HS-27A (cell line): ENCODE data around the gene TRABD2B.

Experiments used
- DNase-seq: peaks from one replicate; pipeline ENCODE4 v3.0.0-alpha.2; 2012; ENCODE audit warnings: low read depth, missing footprints

Gene TRABD2B

DNA sequence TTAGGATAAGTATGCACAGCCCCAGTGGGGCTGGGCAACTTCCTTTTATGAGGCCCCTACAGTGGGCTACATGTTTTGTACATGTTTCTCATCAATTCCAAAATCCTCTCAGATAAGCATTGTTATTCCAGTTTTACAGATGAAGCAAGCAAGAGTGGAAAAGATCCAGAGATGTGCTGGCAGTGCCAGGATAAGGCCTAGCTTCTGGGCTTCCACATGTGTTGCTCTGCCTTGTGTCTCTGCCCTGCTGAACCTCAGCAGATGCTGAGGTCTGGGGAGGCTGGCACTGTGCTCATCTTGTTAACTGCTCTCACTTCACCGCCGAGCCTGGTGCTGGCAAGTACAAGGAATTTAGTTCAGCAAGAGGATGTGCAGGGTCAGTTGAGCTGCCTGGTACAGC is 202.1 kb downstream of the TRABD2B start:
- no peak for DNase-seq

DNA sequence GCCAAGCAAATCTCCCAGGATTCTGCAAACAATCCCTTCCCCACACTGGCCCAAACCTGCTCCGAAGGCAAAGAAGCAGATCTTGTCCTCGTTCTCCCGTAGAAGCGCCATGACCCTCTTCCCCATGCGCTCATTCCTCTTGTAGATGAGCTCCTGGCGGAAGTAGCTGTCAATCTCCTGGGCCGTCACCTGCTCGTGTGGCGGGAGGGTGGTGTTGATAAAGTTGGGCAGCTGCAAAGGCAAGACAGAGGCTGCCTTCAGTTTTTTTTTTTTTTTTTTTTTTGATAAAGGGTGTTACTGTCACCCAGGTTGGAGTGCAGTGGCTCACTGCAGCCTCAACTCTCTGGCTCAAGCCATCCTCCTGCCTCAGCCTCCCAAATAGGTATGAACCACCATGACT is 202.7 kb downstream of the TRABD2B start:
- no peak for DNase-seq

DNA sequence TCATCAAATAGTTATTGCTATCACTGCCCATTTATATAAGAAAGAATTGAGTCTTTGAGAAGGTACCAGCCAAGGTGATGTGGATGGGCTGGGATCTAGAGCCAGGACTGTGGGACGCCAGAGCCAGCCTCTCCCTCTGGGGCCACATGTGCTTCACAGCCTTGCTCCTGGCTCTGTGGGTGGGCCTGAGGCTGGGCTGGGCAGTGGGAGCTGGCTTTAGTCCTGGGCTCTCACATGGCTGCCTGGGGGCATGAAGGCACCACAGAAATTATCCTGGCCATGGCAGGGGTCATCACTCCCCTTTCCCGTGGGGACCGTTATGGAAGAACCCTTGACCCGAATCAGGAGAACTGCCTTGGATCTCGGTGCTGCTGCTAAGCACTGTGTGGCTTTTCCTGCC is 203.1 kb downstream of the TRABD2B start:
- no peak for DNase-seq

DNA sequence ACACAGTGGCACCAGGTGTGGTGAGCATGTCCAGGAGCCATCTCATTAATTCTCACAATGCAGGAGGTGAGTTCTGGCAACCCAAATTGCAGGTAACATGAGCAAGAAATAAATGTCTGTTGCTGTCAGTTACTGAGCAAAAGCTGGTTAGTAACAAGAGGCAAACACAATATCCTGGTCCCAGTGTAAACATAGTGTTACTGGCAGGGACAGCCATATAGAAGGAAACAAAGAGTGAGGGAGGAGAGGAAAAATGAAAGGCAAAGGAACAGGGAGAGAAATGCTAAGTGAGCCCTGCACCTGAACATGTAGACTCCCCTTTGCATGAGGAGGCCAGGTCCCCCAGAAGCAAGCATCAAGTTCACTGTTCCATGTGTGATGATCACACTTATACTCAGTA is 203.6 kb downstream of the TRABD2B start:
- no peak for DNase-seq

DNA sequence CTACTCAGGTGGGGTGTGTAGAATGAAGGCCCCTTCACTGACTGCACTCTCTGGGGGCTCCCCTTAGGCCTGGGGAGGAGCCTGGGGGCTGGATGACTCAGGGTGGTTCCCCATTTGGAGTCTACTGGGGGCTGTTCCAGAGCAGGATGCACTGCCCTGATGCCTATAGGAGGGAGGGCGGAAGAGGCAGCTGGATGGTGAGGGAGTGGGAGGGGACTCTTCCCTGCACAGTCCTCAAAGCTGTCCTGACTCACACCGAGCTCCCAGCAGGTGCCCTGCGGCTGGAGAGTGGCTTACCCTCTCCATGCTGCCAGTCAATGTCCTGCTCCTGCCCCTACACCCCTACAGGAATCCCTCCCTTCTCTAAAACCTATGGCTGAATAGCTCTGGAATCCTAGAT is 204.4 kb downstream of the TRABD2B start:
- no peak for DNase-seq

DNA sequence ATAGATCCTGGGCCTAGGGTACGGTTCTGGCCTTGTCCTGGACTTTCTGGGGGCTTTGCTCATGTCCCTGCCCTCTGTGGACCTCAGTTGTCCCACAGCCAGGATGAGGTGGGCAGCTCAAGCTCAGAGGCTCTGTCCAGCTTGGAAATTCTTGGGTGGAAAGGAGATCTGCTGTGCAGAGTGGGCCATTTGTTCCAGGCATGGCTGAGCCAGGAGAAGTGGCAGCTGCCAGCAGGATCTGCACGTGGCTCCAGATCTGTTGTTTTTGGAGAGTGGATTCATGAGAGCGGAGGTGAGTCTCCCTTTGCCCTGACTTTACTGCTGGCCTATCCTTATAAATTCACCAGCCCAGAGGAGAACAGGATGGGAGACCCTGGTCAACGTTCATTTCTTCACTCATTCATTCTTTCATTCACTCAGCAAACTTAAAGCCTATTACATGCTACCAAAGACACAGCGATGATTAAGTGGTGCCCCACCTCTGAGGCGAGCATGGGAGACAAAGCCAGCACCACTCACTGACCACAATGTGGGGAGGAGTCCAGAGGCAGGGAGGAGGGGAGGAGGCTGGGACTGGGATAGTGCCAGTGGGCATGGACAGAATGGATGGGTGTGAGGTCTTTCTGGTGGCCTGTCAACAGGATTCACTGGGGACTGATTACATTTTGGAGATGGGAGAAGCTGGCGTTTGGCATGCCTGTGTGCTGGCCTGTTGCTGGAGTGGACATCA is 205.1 kb downstream of the TRABD2B start:
- no peak for DNase-seq

DNA sequence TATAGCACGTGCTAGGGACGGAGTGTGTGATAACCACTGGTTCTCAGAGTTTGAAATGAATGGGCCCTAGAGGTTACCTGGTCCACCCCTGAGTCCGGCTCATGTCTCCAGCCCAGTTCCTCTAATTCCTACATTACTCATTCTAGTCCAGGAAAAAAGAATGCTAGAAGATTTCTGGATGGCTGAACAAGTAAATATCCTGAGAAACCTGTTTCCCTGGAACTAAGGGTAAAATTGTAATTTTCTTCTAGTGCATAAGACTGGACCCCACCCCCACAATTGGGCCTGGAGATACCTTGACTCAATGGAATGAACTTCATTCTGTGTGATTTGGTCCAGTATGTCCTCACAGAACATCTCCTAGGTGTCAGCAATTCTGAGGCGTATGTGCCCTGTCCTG is 208.4 kb downstream of the TRABD2B start:
- DNase-seq = no peak

DNA sequence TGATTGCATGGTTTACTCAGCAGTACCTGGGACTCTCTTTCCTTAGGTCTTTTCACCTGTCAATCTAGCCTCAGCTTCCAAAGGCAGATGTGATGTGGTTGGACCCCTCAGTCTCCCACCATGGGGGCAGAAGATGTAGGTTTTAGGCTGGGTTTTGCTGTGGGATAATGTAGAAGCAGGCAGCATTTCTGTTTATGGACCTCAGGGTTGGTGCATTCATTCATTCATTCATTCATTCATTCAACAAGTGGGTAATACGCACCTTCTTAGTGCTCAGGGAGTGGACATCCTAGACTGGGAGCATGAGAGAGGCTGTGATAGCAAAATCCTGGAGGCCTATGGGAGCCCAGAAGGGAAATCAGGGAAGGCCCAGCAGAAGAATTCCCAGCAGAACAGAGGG is 209.6 kb downstream of the TRABD2B start:
- DNase-seq = no peak

DNA sequence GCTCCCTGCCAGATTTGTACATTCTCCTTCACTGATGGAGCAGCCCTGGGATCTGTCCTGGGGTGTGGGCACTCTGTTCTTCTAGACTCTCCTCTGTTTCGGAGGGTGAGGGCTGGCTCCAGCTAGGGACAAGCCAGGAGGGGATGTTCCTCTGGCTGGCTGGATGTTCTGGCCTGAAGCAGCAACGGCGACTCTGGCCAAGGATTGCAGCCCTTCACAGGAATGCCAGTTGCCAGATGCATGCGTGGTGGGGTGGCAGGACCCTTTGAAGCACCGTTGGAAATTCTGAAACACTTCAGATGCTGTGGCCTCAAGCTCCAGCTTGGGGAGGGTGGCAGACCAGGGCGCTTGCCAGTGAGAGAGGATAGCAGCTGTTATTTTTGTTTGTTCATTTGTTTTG is 210.9 kb downstream of the TRABD2B start:
- DNase-seq = no peak

DNA sequence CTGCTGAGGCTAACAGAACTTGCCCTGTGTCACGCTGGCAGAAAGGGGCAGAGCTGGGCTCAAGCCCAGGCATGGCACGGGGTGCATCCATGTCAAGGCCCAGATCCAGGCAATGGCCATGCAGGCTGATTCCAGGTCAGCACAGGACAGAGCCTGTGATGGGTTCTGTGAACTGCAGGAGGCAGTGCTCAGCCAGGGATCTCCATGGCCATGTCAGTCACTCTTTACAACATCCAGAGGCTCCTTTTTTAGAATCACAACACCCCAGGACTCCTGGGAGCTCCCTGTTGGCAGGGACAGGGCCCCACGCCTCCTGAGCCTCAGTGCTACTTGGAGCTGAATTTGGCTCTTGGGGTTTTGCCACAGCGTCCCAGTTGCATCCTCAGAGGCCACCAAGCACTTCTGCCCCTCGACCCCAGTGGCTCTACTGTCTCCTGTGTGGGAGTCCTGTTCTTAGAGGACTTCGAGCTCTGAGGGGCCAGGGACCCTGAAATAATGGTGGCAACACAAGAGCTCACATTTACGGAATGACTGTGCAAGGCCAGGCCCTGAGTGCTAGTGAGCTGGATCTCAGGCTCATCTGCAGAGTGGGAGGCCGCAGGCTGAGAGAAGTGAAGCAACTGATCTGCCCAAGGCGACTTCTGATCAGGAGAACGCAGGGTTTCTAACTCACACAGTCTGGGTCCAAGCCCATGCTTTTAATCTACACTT is 211.5 kb downstream of the TRABD2B start:
- no peak for DNase-seq

DNA sequence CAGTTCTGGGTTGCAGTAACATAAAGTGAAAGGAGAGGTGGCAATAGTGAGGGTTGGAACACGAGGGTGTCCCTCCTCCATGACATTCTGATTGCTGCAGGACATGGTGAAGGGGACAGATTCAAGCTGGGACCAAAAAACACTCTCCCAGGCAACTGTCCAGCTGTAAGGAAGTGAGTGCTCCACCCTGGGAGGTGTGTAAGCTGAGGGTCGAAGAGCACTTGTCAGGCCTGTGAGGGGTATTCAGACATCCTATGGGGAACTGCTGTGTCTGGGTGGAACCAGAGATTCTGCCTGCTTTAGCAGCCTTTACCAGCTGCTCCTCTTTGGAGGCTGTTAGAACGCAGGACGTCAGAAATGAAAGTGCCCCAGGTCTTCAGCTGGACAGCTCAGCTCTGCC is 212.1 kb downstream of the TRABD2B start:
- no peak for DNase-seq

DNA sequence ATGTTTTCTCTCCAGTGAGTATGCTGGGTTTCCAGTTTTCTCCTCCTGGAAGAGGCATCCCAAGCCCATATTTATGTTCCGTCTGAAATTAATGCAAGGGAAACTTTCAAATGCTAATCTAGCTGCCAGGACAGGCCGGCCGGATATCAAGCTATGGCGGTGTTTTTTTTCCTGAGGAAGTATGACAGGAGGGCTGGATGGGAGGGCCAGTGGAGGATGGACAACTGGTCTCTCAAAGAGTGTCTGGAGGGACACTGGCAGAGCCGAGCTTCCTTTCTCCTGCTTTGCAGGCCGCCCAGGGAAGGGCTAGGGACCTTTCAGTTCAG is 212.7 kb downstream of the TRABD2B start:
- DNase-seq = no peak

DNA sequence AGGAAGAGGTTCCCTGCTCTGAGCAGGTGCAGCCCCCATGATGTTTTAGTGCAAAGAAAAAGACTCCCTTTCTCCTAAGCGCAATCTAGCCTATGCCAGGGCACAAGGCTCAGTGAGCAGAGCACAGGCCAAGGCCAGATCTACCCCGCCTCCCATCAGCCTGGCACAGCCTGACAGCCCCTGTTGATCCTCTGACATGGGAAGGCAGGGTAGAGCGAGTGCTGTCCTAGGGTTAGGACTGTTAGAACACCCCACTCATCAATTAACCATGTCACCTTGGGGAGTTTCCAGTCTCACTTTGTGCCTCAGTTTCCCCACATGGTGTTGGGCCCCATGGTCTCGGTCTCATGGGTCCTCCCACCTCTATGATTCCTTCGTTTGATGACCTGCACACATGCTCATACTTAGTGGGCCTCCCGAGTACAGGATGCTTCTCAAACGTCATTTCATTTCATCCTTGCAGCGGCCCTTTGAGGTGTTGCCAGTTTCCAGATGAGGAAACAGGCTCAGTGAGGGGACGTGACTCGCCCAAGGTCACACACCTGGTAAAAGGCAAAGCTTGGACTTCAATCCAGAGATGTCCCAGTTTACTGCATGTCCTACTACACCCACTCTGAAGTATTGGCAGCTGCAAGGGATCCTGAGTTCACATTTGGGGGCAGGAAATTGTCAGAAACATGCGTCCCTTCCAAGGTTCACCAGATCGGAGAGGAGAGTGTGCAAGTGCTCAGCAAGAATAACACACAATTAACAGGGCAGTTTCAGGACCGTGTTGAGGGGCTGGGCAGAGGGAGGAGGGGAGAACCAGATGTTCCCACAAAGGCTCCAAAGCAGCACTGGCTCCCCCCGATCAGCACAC is 213.3 kb downstream of the TRABD2B start:
- no peak for DNase-seq

DNA sequence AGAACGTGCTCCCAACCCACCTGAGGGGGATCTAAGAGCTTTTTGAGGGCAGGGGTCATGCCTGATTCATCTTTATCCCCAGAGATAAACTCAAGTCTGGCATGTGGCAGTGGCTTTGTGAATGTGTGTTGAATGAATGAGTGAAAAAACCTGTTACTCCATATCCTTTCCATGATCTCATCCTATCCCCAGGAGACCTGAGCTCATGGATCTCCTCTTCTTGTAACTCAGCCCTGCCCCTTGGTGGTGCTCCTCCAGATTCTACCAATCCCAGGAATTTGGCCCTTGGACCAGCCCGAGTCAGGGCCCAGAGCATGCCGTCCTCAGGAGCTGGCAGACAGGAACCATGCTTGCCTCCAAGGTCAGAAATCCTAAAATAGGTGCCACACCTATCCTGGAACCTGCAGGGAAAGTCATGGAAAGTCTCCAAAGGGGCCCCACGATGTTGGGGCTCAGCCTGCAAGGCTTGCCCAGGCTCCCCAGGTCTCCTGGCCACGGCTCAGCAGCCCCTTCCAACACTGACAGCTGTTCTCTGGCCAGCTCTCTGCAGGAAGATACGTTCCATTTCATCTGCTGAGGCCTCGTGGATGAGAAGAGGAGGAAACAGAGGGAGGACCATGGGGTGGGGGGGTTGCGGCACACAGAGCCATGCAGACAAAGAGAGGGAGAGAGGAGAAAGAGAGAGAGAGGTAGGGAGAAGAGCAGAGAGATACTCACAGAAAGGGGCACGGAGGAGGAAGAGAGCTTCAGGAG is 214.6 kb downstream of the TRABD2B start:
- DNase-seq = no peak

DNA sequence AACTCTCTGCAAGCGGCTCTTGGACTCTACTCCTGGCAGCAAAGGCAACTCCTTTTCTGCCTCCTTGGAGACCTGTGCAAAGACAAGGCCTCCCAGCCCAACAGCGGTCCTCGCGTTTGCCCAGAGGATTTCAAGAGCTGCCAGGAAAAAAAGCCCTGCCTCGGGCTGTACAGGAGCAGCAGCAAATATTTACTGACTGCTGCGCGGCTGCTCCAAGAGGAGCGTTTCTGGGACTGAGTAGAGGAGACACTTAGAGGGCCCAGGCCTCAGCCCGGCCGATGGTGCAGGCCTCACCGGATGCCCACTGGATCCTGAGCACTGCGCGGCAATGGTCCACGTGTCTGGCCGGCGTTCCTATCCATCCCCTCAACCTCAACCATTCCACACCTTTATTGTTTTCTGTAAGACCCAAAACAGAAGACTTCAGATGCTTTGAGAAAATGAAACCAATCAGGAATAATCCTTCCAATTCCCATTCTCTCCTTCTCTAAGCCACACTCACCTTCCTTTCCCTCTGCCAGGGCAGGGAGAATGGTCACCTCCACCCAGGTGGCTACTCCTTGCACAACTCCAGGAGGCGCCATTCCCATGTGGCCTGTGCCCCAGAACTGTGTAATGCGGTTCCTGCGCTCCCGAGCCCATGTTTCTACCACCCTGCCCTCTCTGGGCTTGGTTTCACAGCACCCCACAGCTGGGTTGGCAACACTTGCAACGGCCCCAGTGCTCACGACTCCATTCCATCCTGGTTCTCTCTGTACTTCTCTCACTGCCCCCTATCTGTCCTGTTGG is 215.8 kb downstream of the TRABD2B start:
- no peak for DNase-seq

DNA sequence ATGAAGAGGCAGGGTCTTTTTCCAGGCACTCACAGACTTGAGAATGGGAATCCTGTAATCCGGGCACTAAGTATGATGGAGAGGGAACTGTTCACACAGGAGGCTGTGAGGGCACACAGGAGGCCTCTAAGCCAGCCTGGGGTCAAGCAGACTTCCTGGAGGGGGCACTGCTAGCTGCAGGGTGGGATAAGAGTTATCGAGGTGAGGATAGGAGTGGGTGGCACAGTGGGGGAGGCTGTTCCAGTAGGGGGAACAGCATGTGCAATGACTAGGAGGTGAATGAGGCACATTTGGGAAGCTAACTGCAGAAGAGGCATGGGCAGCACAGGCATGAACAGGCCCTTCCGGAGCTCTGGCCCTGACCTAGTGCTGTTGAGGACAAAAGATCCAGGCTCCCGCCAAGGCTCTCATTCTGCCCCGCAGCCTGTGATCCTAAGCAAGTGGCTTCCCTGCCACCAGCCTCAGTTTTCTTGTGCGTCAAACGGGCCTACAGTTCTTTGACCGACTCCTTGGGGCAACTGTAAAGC is 216.7 kb downstream of the TRABD2B start:
- no peak for DNase-seq

DNA sequence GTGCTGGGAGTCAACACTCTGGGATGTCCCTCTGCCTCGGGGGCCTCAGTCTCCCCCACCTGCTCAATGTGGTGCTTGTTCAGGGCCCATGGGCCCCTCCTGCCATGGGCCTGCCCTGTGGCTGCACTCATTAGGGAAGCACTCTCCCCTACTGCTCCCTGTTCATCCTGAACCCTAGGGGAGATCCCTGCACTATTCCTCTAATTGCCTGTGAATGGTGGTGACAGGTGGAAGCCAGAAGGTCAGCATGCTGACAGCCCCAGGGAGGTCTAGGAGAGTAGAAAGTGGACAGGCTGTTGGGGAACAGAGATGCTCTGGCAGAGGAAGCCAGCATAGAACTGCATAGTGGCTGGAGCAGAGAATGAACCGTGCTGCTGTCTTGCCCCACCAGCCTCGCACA is 217.6 kb downstream of the TRABD2B start:
- no peak for DNase-seq

DNA sequence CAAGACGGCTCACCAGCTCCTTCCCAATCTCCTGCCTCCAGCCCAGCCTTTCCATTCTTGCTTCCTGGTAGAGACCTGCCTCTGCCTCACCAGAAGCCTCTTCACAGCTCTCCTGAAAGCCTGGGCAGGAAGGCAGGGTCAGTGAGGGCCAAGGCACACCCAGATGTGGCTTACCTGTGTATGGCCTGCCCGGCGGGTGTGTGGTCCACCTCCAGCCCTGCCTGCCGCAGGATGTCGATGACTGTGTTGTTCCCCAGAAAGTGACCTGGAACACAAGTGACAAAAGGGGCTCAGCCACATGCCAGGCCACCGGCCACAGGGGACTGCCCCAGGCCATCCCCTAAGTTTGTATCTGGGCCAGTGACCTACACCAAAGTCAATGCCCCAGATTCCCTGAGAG is 218.9 kb downstream of the TRABD2B start:
- no peak for DNase-seq

DNA sequence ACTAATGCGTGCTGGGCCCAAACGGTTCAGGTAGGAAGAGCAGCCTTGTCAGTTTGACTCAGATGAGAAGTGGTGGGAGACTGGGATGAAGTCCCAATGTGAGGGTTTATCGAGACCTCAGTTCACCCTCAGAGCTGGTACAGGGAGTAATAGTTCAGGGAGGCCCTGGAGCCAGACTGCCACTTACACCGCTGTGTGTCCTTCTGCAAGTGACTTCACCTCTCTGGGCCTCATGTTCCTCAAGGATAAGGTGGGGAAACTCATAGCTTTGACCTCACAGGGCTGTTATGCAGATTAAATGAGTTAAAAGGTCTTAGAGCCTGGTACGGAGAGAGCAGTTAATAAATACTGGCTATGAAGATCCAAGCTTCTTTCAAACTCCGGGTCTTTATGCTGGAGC is 219.9 kb downstream of the TRABD2B start:
- no peak for DNase-seq

DNA sequence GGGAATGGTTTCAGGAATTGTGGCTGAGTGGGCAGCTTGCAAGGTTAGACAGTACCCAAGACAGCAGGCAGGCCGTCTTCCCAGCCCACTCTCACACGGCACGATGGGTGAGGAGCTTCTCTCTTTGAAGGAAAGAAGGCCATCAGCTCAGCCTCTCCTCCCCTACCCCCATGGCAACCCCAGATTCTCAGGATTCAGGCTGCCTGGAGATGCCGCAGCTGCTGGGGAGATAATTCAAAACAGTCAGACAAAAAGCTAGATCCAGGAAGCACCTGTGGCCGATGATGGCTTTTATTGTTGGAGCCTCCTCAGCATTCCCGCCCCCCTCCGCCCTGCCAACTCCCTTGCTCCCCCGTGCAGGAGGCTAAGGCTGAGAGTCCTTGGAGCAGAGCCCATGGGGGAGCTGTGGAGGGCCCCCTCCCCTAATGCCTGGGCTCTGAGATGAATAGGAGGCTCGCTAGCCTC is 220.5 kb downstream of the TRABD2B start:
- DNase-seq = no peak
